Left lung (tissue), 14 donors: Measurements from ENCODE around the gene OR6C3. TPM values are rescaled to one million over a fixed set of nuclear protein-coding genes. Genes with fewer than 3 reads are reported as not detected.

ENCODE experiments used
- ATAC-seq: fragments of 200-7000 bp; cut with Tn5 transposase; one replicate; pipeline ENCODE4 v1.9.1; 2020; ENCODE audit warnings: moderate library complexity
- DNase-seq, 4 donors: peaks; one replicate each; pipeline ENCODE4 v3.0.0-alpha.2; 2013 to 2020
- H3K27ac ChIP-seq, 2 donors: fragments of 200-600 bp; sonication (generic) in 1 of 2; one replicate each; pipeline versions ENCODE4 v1.5.0 to v1.8.0; 2020 to 2021
- H3K27me3 ChIP-seq, 2 donors: fragments of 200-600 bp; sonication (generic) in 1 of 2; one replicate each; pipeline versions ENCODE4 v1.5.0 to v1.8.0; 2020 to 2021
- H3K36me3 ChIP-seq, 2 donors: fragments of 200-600 bp; sonication (generic) in 1 of 2; one replicate each; pipeline versions ENCODE4 v1.5.0 to v1.8.0; 2020 to 2021
- H3K4me1 ChIP-seq, 2 donors: fragments of 200-600 bp; one replicate each; pipeline ENCODE4 v1.8.0; 2021
- H3K4me3 ChIP-seq, 2 donors: fragments of 200-600 bp; sonication (generic) in 1 of 2; one replicate each; pipeline versions ENCODE4 v1.5.0 to v1.8.0; 2020 to 2021; ENCODE audit warnings: mild to moderate bottlenecking in 1 of 2
- H3K9me3 ChIP-seq, 2 donors: fragments of 200-600 bp; sonication (generic) in 1 of 2; one replicate each; pipeline versions ENCODE4 v1.5.0 to v1.8.0; 2020 to 2021
- CTCF ChIP-seq, 2 donors: fragments of 200-600 bp; sonication (generic) in 1 of 2; IDR thresholded peaks; one replicate each; pipeline versions ENCODE4 v1.5.0 to v1.8.0; 2021; ENCODE audit warnings: antibody characterized with exemption in 2 of 2
- intact Hi-C, 2 donors: fragments of 100-400 bp; cut with DNase I; formaldehyde crosslinking; loops; one replicate each; pipeline versions ENCODE4 v1.11.2 to v1.14.2; 2022
- long read RNA-seq, 12 donors: library from polyadenylated mRNA in 2 of 12; unstranded in 2 of 12; transcript quantifications; one replicate each; pipeline ENCODE4 v2.0.0 and lab custom pipeline, GENCODE V29; 2019 to 2026
- polyA plus RNA-seq, 6 donors: library from polyadenylated mRNA; unstranded; fragments of 120-200 nt; gene quantifications; one replicate each; pipeline ENCODE4 v1.2.1, GENCODE V29; 2013; ENCODE audit not compliant: insufficient read length in 6 of 6
- total RNA-seq, 2 donors: library from RNA; stranded (reverse); fragmentation: NEBNext Ultra II Directional; extraction: Animal tissue kit (Norgen Biotek cat#: 25700); gene quantifications; one replicate each; pipeline ENCODE4 v1.2.1, GENCODE V29; 2021
- donor health status: DM: no; HTN: yes; CAD: no.
- donor health status: DM: no; HTN: no; CAD: no.

The OR6C3 gene
- total RNA-seq (not detected), polyA plus RNA-seq (not detected)
- long read RNA-seq, donor 1: 0 reads
- long read RNA-seq, donor 2: 0 reads
- long read RNA-seq, donor 3: 0 reads
- long read RNA-seq, donor 4: 0 reads
- long read RNA-seq, donor 5: 0 reads
- long read RNA-seq, donor 6: 0 reads
- long read RNA-seq, donor 7: 0 reads
- long read RNA-seq, donor 8: 0 reads
- long read RNA-seq, donor 9: 0 reads
- long read RNA-seq, donor 10: 0 reads
- long read RNA-seq, donor 11: 0 reads
- long read RNA-seq, donor 12: 0 reads

- TF ChIP-seq CTCF (IDR thresholded peaks at IDR 0.05): no peak
- DNase-seq (no peak), ATAC-seq (no peak)
- intact Hi-C loops: no loop called here
- no peaks in the 10 kb centered on the region for H3K4me1 ChIP-seq
- no peak within 1 kb of the TSS for H3K4me3 ChIP-seq
- no peak within 1 kb of the TSS for H3K27ac ChIP-seq
- H3K9me3 ChIP-seq: no peaks in the 10 kb centered on the region
- H3K36me3 ChIP-seq: no peaks in the 10 kb centered on the region
- H3K27me3 ChIP-seq: no peaks in the 10 kb centered on the region
Measured at GRCh38 chr12:55330446-55330845, at the start of gene OR6C3. Gene OR6C3, plus strand, starts transcription at chr12:55330746. Its CDS starts 955 bp downstream, at chr12:55331701.

- no peaks in the 10 kb centered on the region for H3K27me3 ChIP-seq
- H3K4me3 ChIP-seq: no peak overlapping the region
- no peak overlapping the region for H3K27ac ChIP-seq
- intact Hi-C loops: no loop called here
- no peaks in the 10 kb centered on the region for H3K9me3 ChIP-seq
- H3K4me1 ChIP-seq: no peaks in the 10 kb centered on the region
- ATAC-seq (no peak), DNase-seq (no peak)
- no peak for TF ChIP-seq CTCF (IDR thresholded peaks at IDR 0.05)
- H3K36me3 ChIP-seq: no peaks in the 10 kb centered on the region
Measured at GRCh38 chr12:55280991-55281390, 49.6 kb upstream of the OR6C3 start.

GRCh38 chr12:55289999-55290398 lies 40.5 kb upstream of the OR6C3 start:
- Histone ChIP-seq H3K9me3 (no peaks in the 10 kb centered on the region), H3K27me3 (no peaks in the 10 kb centered on the region), H3K4me3 (no peak overlapping the region), H3K27ac (no peak overlapping the region), H3K4me1 (no peaks in the 10 kb centered on the region), H3K36me3 (no peaks in the 10 kb centered on the region)
- DNase-seq: no peak
- intact Hi-C loops: no loop called here
- TF ChIP-seq CTCF (IDR thresholded peaks at IDR 0.05): no peak
- no peak for ATAC-seq

- Histone ChIP-seq H3K27ac (no peak within 1 kb of the TSS), H3K4me1 (no peaks in the 10 kb centered on the region), H3K36me3 (no peaks in the 10 kb centered on the region), H3K4me3 (no peak within 1 kb of the TSS), H3K9me3 (no peaks in the 10 kb centered on the region), H3K27me3 (no peaks in the 10 kb centered on the region)
- no peak for TF ChIP-seq CTCF (IDR thresholded peaks at IDR 0.05)
- DNase-seq (no peak), ATAC-seq (no peak)
- intact Hi-C loops: no loop called here
Measured at GRCh38 chr12:55296469-55296868, 34.1 kb upstream of the OR6C3 start, which contains the start of gene OR6C6. Gene OR6C6, minus strand, starts transcription at chr12:55296569. Its CDS starts 1,337 bp downstream, at chr12:55295232.

GRCh38 chr12:55314043-55314442 lies 16.5 kb upstream of the OR6C3 start, which contains the start of gene OR6C1:
Gene OR6C1, plus strand, starts transcription at chr12:55314343. Its CDS starts 6,257 bp downstream, at chr12:55320600.
- ATAC-seq (no peak), DNase-seq (no peak)
- no peaks in the 10 kb centered on the region for H3K9me3 ChIP-seq
- intact Hi-C loops: no loop called here
- no peaks in the 10 kb centered on the region for H3K36me3 ChIP-seq
- no peaks in the 10 kb centered on the region for H3K4me1 ChIP-seq
- H3K27me3 ChIP-seq: no peaks in the 10 kb centered on the region
- no peak within 1 kb of the TSS for H3K4me3 ChIP-seq
- no peak for TF ChIP-seq CTCF (IDR thresholded peaks at IDR 0.05)
- no peak within 1 kb of the TSS for H3K27ac ChIP-seq
